Dendritic cell treated with granulocyte-macrophage colony-stimulating factor and Interleukin-4, amounts not matched to agents 40 ng/mL and 50 ng/mL, for 4 days (primary cell): ENCODE results near the gene CDKN1C.

ENCODE experiments used
- H3K27ac Mint-ChIP-seq: one replicate; pipeline ENCODE4 v1.8.0; 2022; ENCODE audit warnings: mild to moderate bottlenecking, mixed read lengths
- H3K27me3 Mint-ChIP-seq: one replicate; pipeline ENCODE4 v1.8.0; 2022; ENCODE audit warnings: mild to moderate bottlenecking, mixed read lengths
- H3K36me3 Mint-ChIP-seq: one replicate; pipeline ENCODE4 v1.8.0; 2022; ENCODE audit warnings: low read depth, mixed read lengths
- H3K4me1 Mint-ChIP-seq: one replicate; pipeline ENCODE4 v1.8.0; 2022; ENCODE audit warnings: low read depth, mixed read lengths
- H3K4me3 Mint-ChIP-seq: one replicate; pipeline ENCODE4 v1.8.0; 2022; ENCODE audit warnings: mild to moderate bottlenecking, moderate library complexity, mixed read lengths
- H3K9me3 Mint-ChIP-seq: one replicate; pipeline ENCODE4 v1.8.0; 2022; ENCODE audit warnings: mixed read lengths
- intact Hi-C: fragments of 100-400 bp; cut with micrococcal nuclease; formaldehyde crosslinking; loops from one replicate; pipeline ENCODE4 v1.15.0; 2022

Gene CDKN1C

DNA sequence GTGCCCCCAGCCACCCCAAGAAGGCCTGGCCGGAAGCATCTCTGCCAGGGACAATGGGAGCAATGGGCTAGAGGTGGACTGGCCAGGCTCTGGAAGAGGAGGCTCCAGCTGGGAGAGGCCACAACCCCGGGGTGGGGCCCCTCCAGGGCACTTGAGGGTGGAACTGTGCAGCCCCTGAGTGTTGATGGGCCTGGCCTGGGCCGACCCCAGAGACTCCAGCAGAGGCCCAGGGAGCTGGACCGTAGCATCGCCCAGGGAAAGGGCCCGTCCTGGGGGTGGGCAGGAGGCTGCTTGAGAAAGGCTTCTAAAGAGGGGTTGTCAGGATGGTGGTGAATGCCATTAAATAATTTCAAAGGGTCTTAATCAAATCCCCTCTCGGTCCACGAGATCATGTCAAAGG lies 30.4 kb downstream of the CDKN1C start:
- Mint-ChIP-seq H3K4me3 (no peak overlapping the region), H3K27ac (no peak overlapping the region), H3K9me3 (no peaks in the 10 kb centered on the region), H3K36me3 (no peaks in the 10 kb centered on the region), H3K27me3 (peaks cover 22% of the 10 kb centered on the region), H3K4me1 (no peaks in the 10 kb centered on the region)
- intact Hi-C loops, result no loop called here

DNA sequence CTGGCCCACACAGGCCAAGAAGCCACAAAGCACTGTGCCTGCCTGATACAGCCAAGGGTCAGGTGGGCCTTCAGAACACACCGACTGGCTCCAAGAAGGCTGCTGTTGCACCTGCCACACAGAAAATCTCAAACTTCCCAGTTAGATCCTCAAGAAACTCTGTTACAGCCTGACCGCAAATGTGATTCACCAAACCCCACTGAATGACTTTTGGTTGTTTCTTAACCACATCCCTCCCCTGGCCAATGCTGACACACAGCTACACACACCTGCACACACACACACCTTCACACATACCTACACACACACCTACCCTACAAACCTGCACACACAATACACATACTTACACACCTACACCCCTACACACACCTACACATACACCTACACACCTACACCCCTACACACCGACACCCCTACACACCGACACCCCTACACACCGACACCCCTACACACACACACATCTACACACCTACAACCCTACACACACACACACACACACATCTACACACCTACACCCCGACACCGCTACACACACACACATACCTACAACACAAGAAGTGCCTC lies 31.5 kb downstream of the CDKN1C start:
- intact Hi-C loops, result no loop called here
- H3K9me3 Mint-ChIP-seq, result no peaks in the 10 kb centered on the region
- H3K36me3 Mint-ChIP-seq, result peaks cover 6% of the 10 kb centered on the region
- peaks cover 15% of the 10 kb centered on the region for H3K27me3 Mint-ChIP-seq
- no peaks in the 10 kb centered on the region for H3K4me1 Mint-ChIP-seq
- no peak overlapping the region for H3K4me3 Mint-ChIP-seq
- no peak overlapping the region for H3K27ac Mint-ChIP-seq

DNA sequence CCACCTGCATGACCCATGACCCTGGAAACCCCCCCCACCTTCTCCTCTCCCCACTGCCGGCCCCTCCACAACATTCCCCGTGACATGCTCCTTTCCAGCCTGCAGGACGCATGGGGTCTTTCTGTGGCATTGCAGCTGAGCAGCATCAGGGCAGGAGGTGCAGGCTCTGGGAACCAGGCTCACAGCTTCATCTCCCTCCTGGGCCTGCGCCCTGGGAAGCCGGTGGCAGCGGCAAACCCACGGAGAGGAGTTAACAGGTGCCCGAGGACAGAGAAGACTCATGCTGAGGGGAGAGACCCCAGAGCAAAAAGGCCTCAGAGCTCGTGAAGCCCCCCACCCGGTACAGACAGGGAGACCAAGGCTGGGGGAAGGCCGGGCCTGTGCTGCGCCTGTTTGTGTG lies 32.2 kb downstream of the CDKN1C start:
- no peak overlapping the region for H3K4me3 Mint-ChIP-seq
- no peaks in the 10 kb centered on the region for H3K4me1 Mint-ChIP-seq
- H3K27me3 Mint-ChIP-seq, result peaks cover 12% of the 10 kb centered on the region
- intact Hi-C loops, result no loop called here
- no peak overlapping the region for H3K27ac Mint-ChIP-seq
- H3K36me3 Mint-ChIP-seq, result peaks cover 13% of the 10 kb centered on the region
- H3K9me3 Mint-ChIP-seq, result no peaks in the 10 kb centered on the region

DNA sequence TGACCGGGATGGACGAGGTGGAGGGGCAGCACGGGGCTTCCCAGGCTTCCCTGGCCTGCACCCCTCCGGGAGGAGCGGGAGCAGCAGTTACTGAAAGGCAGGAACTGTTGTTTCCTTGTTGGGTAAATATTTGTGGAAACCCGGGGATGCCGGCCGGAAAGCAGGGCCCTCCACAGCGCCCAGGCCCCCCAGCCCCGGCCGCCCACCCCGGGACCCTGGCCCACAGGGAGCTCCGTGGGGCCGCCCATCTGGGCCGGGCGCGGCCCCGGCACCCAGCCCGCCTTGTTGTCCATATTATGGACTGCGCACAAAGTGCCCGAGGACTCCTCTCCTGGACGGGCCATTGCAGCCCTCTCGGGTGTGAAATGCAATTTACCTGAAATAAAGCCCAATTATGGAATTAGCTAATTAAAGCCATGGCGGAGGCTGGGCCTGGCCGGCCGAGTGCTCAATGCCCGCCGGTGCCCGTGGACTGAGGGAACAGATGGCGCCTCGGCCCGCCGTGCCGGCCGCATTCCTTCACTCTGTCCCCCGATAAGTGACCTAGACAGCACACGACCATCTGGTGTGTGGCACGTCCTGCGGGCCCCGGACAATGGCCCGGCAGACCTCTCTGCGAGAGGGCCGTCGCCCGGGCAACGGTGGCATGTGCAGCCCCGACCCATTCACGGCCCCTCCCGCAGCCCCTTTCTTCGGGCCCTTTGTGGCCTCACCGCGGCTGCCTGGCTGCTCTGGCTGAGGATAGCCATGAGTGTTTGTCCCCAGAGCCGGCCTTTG lies 35.4 kb downstream of the CDKN1C start:
- intact Hi-C loops, result no loop called here
- no peaks in the 10 kb centered on the region for H3K4me1 Mint-ChIP-seq
- H3K4me3 Mint-ChIP-seq, result no peak overlapping the region
- peaks cover 32% of the 10 kb centered on the region for H3K36me3 Mint-ChIP-seq
- H3K27me3 Mint-ChIP-seq, result peaks cover 8% of the 10 kb centered on the region
- no peak overlapping the region for H3K27ac Mint-ChIP-seq
- no peaks in the 10 kb centered on the region for H3K9me3 Mint-ChIP-seq

DNA sequence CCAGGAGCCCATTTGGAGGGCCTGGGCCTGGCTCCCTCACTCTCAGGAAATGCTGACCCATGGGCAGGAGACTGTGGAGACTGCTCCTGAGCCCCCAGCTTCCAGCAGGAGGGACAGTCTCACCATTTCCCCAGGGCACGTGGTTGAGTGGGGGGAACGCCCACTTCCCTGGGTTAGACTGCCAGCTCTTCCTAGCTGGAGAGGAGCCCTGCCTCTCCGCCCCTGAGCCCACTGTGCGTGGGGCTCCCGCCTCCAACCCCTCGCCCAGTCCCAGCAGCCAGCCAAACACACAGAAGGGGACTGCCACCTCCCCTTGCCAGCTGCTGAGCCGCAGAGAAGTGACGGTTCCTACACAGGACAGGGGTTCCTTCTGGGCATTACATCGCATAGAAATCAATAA lies 37.1 kb downstream of the CDKN1C start:
- Mint-ChIP-seq H3K9me3 (no peaks in the 10 kb centered on the region), H3K4me1 (no peaks in the 10 kb centered on the region), H3K36me3 (peaks cover 32% of the 10 kb centered on the region), H3K27ac (no peak overlapping the region), H3K27me3 (no peaks in the 10 kb centered on the region), H3K4me3 (no peak overlapping the region)
- intact Hi-C loops, result no loop called here

- intact Hi-C loops, result no loop called here
- Mint-ChIP-seq H3K27me3 (no peaks in the 10 kb centered on the region), H3K27ac (no peak overlapping the region), H3K4me3 (no peak overlapping the region), H3K36me3 (peaks cover 32% of the 10 kb centered on the region), H3K4me1 (no peaks in the 10 kb centered on the region), H3K9me3 (no peaks in the 10 kb centered on the region)
These were observed 38.0 kb downstream of the CDKN1C start for GRCh38 chr11:2847561-2847960.

- H3K4me1 Mint-ChIP-seq, result no peaks in the 10 kb centered on the region
- no peaks in the 10 kb centered on the region for H3K27me3 Mint-ChIP-seq
- no peak overlapping the region for H3K27ac Mint-ChIP-seq
- H3K4me3 Mint-ChIP-seq, result no peak overlapping the region
- H3K36me3 Mint-ChIP-seq, result peaks cover 32% of the 10 kb centered on the region
- no peaks in the 10 kb centered on the region for H3K9me3 Mint-ChIP-seq
- intact Hi-C loops, result no loop called here
These were observed 39.1 kb downstream of the CDKN1C start for GRCh38 chr11:2846470-2846869.

- Mint-ChIP-seq H3K4me3 (no peak overlapping the region), H3K27me3 (no peaks in the 10 kb centered on the region), H3K9me3 (no peaks in the 10 kb centered on the region), H3K36me3 (peaks cover 32% of the 10 kb centered on the region), H3K27ac (no peak overlapping the region), H3K4me1 (no peaks in the 10 kb centered on the region)
- intact Hi-C loops, result no loop called here
These were observed 39.5 kb downstream of the CDKN1C start for GRCh38 chr11:2846056-2846455.

DNA sequence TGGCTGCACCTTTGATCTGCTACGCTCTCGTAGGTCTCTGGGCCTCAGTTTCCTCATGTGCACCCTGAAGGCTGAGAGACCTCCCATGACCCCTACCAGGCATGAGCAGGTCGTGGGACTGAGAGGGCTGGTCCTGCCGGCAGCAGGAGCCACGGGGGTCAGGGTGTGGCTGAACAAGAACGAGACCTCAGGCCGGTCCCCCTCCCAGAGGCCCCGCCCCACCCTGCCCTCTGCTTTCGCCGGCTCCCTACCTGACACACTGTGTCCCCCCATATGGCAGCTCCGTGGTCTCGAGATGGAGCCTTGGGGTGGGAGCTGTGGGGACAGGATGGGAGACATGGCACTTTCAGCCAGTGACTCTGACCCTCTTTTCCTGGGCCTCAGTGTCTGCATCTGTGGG lies 40.6 kb downstream of the CDKN1C start:
- Mint-ChIP-seq H3K4me1 (no peaks in the 10 kb centered on the region), H3K36me3 (peaks cover 32% of the 10 kb centered on the region), H3K4me3 (no peak overlapping the region), H3K27me3 (no peaks in the 10 kb centered on the region), H3K27ac (no peak overlapping the region), H3K9me3 (no peaks in the 10 kb centered on the region)
- intact Hi-C loops, result no loop called here

- Mint-ChIP-seq H3K4me3 (no peak overlapping the region), H3K9me3 (no peaks in the 10 kb centered on the region), H3K27ac (no peak overlapping the region), H3K27me3 (no peaks in the 10 kb centered on the region), H3K4me1 (no peaks in the 10 kb centered on the region), H3K36me3 (peaks cover 29% of the 10 kb centered on the region)
- intact Hi-C loops, result no loop called here
These were observed 41.3 kb downstream of the CDKN1C start for GRCh38 chr11:2844116-2844842.

DNA sequence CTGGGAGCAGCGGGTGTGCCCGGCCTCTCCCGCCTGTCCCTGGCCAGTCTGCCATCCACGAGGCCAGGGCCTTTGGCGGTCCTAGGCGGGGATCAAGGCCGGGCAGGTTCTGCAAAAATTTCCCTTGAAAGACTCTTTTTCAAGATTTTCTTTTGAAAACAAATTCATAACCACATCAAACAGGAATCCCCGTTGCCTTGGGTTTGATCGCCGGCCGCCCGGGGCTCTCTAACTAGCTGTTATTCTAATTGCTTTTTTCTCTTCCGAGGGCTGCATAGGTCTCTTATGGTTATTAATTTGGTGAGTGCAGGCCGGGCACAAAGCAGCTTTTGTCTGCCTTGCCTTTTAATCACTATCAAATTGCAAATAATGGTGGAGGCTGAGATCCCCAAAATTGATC lies 42.0 kb downstream of the CDKN1C start:
- Mint-ChIP-seq H3K27ac (no peak overlapping the region), H3K4me1 (no peaks in the 10 kb centered on the region), H3K4me3 (no peak overlapping the region), H3K36me3 (peaks cover 21% of the 10 kb centered on the region), H3K9me3 (no peaks in the 10 kb centered on the region), H3K27me3 (no peaks in the 10 kb centered on the region)
- intact Hi-C loops, result no loop called here

GRCh38 chr11:2842876-2843275 lies 42.7 kb downstream of the CDKN1C start:
- intact Hi-C loops, result no loop called here
- Mint-ChIP-seq H3K27ac (no peak overlapping the region), H3K4me3 (no peak overlapping the region), H3K9me3 (no peaks in the 10 kb centered on the region), H3K27me3 (peaks cover 2% of the 10 kb centered on the region), H3K36me3 (peaks cover 15% of the 10 kb centered on the region), H3K4me1 (no peaks in the 10 kb centered on the region)

DNA sequence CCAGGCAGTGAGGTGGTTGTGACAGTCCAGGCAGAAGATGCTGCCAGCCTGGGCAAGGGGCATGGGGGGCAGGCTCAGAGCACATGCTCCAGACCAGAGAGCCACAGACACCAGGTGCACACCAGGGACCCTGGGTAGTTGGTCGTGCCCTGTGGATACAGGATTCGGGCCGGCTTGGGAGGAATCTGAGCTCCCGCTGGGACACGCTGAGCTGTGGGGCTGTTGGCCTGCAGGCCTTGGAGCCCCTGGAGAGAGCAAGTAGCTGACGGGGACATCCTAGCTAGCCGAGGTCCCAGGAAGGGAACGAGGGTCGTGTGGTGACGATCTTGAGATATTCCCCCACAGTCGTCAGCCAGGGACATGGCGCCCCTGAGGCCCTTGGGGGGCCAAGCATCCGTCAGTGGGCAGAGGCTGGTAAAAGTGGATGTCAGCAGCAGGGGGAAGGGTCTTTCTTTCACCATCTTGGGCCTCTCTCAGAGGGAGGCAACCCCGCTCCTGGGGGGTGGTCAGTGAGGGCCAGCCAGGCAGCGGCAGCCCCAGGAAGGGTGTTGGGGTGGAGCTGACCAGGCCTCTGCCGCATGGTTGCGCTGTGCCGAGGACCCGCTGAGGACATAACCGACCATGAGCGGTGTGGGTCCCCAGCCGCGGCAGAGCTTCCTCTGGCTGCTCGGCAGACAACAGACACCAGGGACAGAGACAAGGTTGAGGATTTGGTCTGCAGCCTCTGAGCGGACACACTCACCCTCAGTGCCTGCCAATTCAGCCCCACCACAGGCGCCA lies 44.0 kb downstream of the CDKN1C start:
- H3K27me3 Mint-ChIP-seq, result peaks cover 9% of the 10 kb centered on the region
- no peaks in the 10 kb centered on the region for H3K9me3 Mint-ChIP-seq
- intact Hi-C loops, result no loop called here
- H3K4me3 Mint-ChIP-seq, result no peak overlapping the region
- peaks cover 2% of the 10 kb centered on the region for H3K36me3 Mint-ChIP-seq
- H3K27ac Mint-ChIP-seq, result no peak overlapping the region
- peaks cover 5% of the 10 kb centered on the region for H3K4me1 Mint-ChIP-seq

GRCh38 chr11:2839395-2839943 lies 46.1 kb downstream of the CDKN1C start:
- peaks cover 19% of the 10 kb centered on the region for H3K4me1 Mint-ChIP-seq
- H3K9me3 Mint-ChIP-seq, result no peaks in the 10 kb centered on the region
- intact Hi-C loops, result no loop called here
- no peak overlapping the region for H3K4me3 Mint-ChIP-seq
- peaks cover 17% of the 10 kb centered on the region for H3K27me3 Mint-ChIP-seq
- no peak overlapping the region for H3K27ac Mint-ChIP-seq
- H3K36me3 Mint-ChIP-seq, result no peaks in the 10 kb centered on the region
